COR-L47 (cell line): Measurements from ENCODE around the gene SAMD9.
"Not testable (repeated sequence)": the region's sequence is repeated elsewhere in the genome, so short reads cannot be mapped to it uniquely, and the experiment has no call there.

Experiments
- DNase-seq: peaks from one replicate; lab custom pipeline; 2025; lab: John Stamatoyannopoulos, UW

The SAMD9 gene

DNA sequence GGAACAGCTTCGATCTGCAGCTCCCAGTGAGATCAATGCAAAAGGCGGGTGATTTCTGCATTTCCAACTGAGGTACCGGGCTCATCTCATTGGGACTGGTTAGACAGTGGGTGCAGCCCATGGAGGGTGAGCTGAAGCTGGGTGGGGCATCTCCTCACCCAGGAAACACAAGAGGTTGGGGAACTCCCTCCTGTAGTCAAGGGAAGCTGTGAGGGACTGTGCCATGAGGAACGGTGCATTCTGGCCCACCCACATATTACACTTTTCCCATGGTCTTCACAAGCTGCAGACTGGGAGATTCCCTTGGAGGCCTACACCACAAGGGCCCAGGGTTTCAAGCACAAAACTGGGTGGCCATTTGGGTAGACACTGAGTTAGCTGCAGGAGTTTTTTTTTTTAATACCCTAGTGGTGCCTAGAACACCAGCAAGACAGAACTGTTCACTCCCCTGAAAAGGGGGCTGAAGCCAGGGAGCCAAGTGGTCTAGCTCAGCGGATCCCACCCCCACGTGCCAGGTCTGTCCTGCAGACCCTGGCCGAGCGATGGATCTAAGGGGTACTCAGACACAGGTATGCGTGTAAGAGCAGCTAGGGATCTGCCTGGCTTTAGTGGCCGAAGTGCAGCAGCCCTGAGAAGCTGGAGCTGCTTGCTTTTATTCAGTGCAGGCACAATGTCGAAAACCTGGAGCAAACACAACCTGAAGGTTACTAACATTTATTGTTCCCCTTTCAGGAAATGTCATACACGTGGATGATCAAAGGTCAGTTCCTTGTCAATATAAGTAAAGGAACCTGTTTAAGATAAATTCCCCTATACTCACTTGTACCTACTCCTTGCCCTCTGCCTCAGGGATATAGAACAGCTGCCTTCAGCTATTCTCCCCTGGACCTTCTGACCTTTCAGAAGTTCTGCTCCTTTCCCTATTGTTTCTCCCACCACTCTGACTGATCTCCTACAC, 3.1 kb upstream of the SAMD9 start:
- DNase-seq: no peak

DNA sequence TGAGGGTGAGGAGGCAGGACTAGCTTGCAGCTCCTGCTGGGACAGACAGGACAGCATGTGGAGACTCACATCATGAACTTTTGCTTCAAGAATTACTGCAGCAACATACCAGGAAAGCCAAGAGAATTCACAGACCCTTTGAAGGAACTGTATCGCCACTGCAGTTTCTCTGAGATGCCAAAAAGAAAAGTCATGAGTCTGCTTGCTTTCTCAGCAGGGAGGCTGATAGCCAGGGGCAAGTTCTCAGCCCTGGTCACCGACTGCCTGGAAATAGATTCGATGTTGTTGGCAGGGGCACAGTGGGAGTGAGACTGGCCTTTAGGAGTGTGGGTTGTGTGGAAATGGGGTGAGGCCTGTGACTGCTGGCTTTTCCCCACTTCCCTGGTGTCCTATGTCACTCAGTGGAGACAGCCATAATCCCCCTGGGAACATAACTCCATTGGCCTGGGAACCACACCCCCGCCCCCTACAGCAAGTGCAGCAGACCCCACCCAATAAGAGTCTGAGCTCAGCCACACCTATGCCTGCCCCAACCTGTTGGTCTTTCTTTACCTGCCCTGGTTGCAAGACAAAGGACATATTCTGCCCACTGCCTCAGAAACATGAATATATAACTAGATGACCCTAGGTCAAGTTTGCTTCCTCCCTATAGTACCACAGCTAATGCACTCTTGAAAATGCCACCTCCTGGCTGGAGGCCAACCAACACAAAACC, 1.6 kb upstream of the SAMD9 start:
- DNase-seq: no peak

DNA sequence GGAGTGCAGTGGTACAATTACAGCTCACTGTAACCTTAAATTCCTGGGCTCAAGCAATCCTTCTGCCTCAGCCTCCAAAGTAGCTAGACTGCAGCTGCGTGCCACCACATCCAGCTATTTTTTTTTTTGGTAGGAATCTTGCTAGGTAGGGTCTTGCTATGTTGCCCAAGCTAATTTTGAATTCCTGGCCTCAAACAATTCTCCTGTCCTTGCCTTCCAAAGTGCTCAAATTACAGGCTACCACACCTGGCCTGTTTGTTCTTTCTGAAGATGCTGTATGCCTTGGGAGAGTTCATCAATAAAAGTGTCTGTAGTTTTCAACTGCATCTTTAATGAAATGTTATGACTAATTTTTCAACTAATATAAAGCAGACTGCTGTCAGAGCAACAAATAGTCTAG, 452 bp downstream of the SAMD9 start:
- no peak for DNase-seq

DNA sequence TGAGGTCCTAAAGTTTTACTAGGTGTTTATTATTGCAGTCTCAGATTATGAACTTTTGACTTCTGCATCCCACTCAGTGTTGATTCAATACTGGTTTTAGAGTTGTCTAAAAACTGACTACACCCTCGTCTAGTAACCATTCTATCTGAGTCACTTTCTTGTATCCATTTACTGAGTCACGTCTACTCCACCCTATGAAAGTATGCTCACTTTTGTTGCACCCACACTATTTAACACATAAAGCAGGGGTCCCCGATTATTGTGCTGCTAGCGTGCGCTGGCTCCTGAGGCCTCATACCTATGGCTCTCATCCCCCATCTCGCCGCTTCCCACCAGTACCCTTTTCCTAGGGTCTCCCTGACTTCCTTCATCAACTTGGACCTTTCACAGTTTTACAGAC, 2.0 kb downstream of the SAMD9 start:
- no peak for DNase-seq

DNA sequence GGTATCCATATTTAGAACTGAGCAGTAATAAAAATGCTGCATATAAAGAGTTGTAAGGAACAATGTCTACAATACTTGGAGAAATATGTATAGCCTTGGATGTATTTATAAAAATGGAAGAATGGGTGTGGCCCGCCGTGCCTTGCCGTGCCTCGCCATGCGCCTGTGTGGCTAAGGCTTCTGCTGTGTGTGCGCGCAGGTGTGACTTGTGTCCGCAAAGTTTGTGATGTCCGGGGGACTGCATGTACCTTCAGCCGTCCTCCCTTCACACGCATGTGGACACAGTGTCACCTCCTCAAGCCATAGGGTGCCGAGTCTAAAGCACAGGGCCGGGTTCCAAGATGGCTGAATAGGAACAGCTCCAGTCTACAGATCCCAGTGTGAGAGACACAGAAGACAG, 9.8 kb downstream of the SAMD9 start:
- DNase-seq: no peak

DNA sequence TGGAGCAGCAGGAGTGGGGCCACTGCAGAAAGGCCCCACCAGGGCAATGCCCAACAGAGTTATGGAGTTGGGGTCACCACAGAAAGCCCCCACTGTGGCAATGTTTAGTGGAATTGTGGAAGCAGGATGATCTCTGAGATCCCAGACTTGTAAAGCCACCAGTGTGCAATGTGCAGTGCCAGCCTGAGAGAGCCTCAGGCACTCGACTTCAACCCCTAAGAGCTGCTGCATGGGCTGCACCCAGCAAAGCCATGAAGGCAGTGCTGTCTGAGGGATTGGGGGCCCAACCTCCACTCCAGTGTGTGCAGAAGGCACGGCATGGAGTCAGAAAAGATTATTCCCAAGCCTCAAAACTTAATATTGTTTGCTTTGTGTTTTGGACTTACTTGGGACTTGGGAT, 20.4 kb downstream of the SAMD9 start:
- DNase-seq: no peak

DNA sequence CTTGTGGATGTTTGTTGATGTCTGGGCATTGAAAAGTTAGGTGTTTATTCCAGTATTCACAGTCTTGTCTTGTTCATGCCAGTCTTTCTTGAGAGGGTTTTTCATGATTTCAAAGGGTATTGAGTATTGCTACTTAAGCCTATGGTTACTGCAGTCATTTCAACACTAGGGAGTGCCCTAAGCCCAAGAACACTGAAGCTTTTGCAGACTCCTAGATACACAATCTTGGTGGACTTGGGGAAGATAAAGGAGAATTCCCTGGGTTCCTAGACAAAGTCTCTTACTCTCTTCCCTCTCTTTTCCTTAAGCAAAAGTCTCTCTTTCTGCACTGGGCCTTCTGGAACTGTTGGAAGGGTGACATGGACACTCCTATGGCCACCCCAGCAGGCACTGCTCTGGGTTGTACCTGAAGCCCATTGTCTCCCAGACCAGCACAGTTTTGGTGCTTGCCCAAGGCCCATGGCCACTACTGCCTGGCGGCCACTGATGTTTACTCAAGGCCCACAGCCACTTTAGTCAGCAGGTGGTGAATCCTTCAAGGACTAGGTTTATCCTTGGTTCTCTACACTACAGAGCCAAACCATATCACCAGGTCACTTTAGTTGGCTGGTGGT, 24.9 kb downstream of the SAMD9 start:
- no peak for DNase-seq

DNA sequence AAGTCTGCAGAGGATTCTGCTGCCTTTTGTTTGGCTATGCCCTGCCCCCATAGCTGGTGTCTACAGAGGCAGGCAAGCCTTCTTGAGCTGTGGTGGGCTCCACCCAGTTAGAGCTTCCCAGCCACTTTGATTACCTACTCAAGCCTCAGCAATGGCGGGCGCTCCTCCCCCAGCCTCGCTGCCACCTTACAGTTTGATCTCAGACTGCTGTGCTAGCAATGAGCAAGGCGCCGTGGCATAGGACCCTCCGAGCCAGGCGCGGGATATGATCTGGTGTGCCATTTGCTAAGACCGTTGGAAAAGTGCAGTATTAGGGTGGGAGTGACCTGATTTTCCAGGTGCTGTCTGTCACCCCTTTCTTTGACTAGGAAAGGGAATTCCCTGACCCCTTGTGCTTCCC, 44.4 kb downstream of the SAMD9 start:
- DNase-seq: not testable (repeated sequence)

DNA sequence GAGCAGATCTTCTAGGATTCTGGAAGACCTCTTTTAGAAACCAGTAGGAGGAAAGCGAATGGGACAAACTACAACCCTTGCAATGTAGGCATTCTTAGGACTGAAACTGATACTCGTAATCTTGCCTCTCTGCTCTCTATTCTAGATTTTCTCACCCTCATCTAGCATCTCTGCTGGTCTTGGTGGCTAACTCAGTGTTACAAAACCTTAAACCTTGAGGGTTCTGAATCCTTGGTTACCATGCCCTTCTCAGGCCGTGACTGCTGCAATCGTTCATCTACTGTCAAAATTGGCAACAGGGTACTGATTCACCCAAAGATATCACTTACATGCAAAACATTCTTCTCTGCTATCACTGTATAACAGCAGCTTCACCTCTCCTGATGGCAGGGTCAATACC, 55.2 kb downstream of the SAMD9 start:
- DNase-seq: no peak

DNA sequence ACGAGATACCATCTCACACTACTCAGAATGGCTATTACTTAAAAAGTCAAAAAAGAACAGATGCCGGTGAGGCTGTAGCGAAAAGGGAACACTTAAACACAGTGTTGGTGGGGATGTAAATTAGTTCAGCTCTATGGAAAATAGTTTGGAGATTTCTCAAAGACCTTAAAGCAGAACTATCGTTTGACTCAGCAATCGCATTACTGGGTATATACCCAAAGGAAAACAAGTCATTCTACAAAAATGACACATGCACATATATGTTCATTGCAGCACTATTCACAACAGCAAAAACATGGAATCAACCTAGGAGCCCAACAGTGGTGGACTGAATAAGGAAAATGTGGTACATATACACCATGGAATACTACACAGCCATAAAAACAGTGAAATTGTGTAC, 56.9 kb downstream of the SAMD9 start:
- DNase-seq: no peak

DNA sequence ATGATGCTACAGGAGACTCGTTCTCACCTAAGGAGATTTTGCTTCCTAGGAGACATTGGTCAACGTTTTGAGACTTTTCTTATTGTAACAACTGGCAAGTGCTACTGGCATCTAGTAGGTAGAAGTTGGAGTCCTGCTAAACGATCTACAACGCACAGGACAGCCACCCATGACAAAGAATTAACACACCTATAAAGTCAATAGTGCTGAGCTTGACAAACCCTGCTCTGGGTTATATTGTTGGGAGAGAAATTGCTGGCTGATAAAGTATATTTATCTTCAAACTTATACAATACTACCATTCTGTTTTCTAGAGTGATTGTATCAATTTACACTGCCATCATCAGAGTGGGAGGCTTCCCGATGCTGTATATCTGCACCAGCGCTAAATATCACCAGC, 57.8 kb downstream of the SAMD9 start:
- no peak for DNase-seq

DNA sequence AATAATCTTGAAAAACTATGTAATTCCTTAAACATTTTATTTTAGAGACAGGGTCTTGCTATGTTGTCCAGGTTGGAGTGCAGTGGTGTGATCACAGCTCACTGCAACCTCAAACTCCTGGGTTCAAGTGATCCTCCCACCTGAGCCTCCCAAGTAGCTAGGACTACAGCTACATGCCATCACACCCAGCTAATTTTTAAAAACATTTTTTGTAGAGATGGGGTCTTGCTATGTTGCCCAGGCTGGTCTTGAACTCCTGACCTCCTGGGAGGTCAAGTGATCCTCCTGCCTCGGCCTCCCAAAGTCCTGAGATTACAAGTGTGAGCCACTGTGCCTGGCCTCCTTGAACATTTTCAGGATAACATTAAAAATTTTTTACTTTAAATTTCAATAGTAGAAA, 61.2 kb downstream of the SAMD9 start:
- not testable (repeated sequence) for DNase-seq

DNA sequence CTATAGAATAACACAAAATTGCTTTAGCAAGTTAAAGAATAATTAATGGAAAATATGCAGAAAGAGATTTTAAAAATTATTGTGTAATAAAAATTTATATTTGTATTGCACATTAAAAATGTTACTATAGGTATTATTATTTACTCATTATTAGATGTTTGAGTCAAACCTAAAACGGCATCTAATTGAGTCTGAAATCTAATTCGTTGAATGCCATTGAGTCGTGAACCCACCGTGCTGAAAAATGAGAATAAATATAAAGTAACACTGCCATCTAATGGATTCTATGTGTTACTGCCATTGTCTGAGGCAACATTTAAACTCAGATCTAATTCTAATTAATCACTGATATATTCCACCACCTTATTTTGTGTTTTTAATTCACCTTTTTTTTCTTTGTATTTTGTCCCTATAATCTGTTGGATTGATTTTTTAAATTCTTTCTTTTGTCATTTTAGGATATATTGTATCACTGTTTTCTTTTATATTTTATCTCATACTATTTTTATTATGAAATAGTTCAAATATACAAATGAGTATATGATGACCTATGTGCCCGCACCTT, 62.2 kb downstream of the SAMD9 start:
- peak; percentile 21 for DNase-seq

DNA sequence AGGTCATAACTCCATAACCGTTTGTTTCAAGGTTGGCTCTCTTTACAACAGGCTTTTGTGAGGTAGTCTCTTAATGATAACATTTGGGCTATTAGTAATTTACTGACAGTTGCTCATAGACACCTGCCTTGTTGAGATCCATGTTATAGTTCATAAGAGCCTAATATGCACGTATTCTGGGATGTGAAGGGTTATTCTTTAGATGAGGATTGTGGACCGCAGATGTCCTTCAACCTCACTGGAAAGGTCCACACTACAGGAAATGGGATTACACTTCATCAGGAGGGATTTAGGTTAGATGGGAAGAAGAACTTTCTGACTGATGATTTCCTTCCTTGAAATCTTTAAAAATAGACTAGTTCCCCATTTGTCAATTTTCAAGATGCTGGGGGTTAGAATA, 62.8 kb downstream of the SAMD9 start:
- no peak for DNase-seq

DNA sequence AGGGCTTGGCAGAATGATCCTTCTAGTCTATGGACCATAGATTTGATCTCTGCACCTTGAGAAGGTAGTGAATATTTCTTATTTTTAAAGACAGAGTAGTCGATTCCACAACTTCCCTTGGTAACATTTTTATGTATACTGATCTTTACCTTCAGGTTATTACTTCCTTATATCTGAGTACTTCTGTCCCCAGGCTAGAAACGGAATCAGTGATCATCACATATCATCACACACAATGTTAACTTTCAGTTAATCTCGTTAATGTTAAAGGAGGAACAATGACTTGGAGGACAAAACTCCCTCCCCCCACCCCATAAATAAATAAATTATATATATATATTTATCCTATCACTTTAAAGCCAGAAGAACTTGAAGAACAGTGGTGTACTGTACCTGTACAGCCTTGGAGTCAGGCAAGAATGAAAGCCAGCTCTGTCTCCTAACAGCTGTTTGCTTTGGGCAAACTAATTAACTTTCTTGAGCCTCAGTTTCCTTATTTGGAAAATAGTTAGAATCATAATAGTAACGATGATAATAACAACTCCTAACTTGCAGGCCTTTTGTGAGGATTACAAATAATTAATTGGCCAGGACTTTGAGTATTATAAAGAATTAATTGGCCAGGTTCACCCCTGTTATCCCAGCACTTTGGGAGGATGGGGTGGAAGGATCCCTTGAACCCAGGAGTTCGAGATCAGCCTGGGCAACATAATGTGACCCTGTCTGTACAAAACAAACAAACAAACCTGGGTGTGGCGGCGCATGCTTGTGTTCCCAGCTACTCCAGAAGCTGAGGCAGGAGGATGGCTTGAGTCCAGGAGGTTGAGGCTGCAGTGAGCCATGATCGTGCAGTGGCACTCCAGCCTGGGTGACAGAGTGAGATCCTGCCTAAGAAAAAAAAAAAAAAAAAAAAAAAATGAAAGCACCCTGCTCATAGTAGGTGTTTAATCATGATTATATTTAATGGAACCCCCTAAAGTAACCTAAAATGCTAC, 63.5 kb downstream of the SAMD9 start:
- no peak for DNase-seq

DNA sequence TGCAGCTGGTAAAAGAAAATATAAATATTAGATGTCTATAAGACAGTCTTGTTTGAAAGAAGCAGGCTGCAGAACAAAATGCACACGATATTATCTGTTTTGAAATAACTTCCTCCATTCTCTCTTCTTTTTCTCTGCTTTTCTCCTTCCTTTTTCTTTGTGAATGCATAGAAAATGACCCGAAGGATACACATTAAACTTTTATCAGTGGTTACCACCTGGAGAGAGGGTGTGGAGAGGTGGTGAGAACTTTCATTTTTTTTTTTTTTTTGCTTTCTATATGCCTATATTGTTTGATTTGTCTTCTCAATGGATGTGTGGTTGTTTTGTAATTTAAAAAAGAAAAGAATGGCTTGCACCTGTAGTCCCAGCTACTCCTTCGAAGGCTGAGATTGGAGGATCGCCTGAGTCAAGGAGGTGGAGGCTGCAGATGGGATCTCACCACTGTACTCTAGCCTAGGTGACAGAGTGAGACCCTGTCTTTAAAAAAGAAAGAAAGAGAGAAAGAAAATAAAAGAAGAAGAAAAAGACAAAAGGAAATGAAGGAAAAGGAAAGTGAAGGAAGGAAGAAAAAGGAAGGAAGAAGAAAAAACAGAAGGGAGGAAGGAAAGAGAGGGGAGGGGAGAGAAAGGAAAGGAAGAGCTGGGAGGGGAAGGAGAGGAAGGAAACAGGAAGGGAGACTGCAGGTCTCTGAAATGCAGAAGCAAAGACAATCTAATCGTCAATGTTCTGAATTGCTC, 64.4 kb downstream of the SAMD9 start:
- DNase-seq: no peak

DNA sequence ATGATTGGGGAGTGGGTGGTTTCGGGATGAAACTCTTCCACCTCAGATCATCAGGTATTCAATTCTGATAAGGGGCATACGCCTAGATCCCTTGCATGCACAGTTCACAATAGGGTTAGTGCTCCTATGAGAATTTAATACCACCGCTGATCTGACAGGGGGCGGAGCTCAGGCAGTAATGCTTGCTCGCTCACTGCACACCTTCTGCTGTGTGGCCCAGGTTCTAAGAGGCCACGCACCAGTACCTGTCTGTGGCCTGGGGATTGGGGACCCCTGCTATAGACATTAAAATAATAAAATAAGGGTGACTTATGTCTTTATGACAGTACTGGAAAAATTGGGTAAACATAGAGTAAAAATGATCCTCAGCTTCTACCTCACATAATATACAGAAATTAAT, 66.1 kb downstream of the SAMD9 start:
- no peak for DNase-seq
